Adipose tissue (tissue), 3 donors: ENCODE results near the gene CDC14A. TPM values are rescaled to one million over a fixed set of nuclear protein-coding genes. Genes with fewer than 3 reads are reported as not detected.
"Not testable (repeated sequence)": the region's sequence is repeated elsewhere in the genome, so short reads cannot be mapped to it uniquely, and the experiment has no call there.

Experiments
- H3K27ac ChIP-seq: one replicate; pipeline ENCODE4 v1.5.1; 2013; ENCODE audit warnings: low read depth, low read length
- WGBS, 3 donors: extraction: QIAGEN DNeasy Blood & Tissue Kit; methylation state at CpG; one replicate each; pipeline ENCODE4 v1.1.7; 2013; 5-methylcytosine and 5-hydroxymethylcytosine counted together
- polyA plus RNA-seq, 3 donors: library from polyadenylated mRNA; stranded (reverse); fragments of 200-250 nt; gene quantifications; one replicate each; pipeline ENCODE4 v1.2.3, GENCODE V29; 2013
- donor health status: healthy with polysubstance abuse.
- donor health status: Bipolar disorder and iron deficiency.
- donor health status: healthy.

CDC14A gene
- polyA plus RNA-seq, 3 donors: 1.4 to 3.0 (median 2.3) TPM

DNA sequence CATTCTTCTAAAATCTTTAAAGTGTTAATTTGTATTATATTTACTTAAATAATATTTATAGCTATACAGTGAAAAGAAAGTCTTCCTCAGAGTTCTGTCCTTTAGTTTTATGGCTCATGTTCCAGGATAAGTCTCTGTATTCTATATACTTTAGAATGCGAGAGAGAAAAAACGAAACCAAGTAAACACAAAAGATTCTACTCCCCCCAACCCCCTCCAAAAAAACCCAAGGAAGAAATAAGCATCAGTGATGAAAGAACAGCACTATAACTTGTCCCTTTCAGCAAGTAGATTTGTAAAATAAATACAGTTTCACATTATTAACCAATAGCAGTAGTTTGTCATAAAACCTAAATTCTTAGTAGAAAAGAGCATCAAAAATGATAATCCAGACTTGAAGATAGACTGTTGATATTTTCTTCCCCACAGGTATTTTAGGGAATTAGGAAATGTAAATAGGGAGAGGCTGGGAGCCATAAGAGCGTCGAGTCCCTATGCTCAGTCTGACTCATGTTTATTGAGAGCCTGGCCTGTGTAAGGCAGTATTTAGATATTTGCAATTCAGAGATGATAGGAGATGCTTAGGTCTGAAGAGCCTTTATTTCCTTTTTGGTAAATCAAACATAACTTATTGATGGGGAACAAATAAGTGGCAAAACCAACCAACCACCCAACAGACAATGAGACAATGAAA lies 35.5 kb downstream of the CDC14A start:
- 44 to 70% (median 45%) methylated on average over 4 of the region's 4 CpGs for WGBS, 3 donors
- no peak overlapping the region for H3K27ac ChIP-seq

DNA sequence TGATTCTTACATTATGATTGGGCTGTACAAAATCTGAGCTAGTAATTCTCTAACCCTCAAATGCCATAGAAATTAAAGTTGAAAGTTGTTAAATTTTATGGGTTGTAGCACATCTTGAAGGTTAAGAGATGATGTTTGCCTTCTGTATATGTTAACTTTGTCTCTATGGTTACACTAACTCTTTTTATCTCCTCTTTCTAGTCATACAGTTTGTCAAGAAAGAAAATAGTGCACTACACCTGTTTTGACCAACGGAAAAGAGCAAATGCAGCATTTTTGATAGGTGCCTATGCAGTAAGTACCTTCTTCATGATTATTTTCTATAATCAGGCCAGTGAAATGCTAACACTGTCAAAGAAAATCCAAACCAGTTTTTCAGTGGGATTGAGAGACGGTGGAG lies 38.2 kb downstream of the CDC14A start:
- WGBS, 3 donors: 70 to 83% (median 73%) methylated on average over 2 of the region's 2 CpGs
- H3K27ac ChIP-seq: no peak overlapping the region

DNA sequence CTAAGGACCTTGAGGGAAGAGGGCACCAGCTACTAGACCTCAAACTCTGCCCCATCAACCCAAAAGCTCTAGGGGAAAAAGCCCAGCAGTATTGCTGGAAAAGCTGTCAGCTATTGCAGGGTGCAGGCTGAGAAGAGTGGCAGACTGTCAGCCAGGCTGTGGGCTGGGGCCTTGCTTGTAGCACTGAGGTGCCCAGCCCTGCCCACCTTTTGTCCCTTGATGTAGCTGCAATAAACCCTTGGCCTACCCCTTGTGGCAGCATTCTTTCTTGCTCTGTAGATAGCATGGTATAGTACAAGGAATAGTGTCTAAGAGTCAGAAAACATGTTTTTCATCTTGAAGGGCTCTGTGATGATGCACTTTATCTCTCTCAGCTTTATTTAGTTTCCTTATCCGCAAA lies 39.4 kb downstream of the CDC14A start:
- WGBS, 3 donors: 76 to 89% (median 85%) methylated on average over 1 of the region's 1 CpG
- H3K27ac ChIP-seq: no peak overlapping the region

DNA sequence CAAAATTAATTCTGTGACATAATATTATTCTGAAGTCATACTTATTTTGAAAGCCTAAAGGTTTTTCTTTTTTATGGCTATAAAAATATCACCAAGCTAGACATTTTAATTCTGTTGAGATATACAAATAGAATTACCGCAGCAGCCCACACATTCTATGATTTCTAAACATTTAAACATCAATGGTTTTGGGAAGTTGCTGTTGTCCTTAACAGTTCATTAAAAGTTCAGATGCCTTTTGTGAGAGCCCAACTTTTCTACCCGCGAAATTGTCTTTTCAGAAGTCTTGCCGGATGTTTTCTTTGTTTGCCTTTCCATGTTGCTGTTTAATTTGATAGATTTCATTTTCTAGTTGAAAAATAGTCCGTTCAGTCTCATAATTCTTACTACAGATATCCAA lies 40.5 kb downstream of the CDC14A start:
- 79 to 87% (median 85%) methylated on average over 5 of the region's 5 CpGs for WGBS, 3 donors

DNA sequence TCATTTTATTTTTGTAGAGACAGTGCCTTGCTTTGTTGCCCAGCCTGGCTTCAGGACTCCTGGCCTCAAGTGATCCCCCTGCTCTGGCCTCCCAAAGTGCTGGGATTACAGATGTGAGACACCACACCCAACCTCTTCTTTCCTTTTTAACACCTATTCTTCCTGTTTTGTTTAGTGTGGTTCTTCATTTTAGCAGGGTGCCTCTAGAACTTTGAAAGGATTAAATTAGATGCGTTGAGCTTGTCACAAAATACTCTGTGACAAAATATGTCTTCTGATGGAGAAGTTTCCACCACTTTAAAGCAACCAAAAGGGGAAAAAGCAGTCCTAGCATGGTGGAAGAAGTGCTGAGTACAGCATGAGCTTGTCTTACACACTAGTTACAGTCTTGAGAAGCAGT lies 42.0 kb downstream of the CDC14A start:
- WGBS, 3 donors: 59 to 82% (median 73%) methylated on average over 1 of the region's 1 CpG

More for the DNA sequence above, 40.5 kb downstream of the CDC14A start:
- H3K27ac ChIP-seq: no peak overlapping the region

DNA sequence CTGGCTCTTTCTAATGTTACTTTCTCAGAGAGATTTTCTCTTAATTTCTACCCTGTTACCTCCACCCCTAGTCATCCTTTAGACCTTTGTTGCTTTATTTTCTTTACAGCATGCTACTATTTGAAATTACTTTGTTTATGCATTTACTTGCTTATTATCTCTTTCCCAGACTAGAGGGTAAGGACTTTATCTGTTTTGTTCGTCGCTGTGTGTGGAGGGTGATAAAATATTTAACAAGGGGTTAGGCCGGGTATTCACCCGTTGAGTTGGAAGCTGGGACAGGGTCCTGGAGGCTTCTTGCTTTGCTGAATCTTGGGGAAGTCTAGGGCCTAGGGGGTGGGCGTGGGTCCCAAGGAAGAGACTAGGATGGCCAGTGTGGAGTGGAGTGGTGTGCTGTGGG lies 43.6 kb downstream of the CDC14A start:
- 86 to 96% (median 94%) methylated on average over 5 of the region's 5 CpGs for WGBS, 3 donors
- H3K27ac ChIP-seq: no peak overlapping the region

More for the DNA sequence above, 42.0 kb downstream of the CDC14A start:
- H3K27ac ChIP-seq: no peak overlapping the region

DNA sequence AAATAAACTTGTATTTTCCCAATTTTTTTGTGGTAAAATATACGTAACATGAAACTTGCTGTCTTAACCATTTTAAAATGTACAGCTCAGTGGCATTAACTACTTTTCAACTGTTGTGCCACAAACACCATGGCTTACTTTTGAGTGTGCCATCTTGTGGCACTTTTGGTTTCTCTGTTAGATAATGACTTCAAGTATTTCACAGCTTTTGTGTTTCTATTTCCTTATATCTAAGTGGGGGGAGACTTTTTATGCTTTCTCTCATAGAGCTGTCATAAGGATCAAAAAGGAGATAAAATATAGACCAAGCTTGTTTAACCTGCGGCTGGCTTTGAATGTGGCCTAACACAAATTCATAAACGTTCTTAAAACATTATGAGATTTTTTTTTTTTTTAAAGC lies 44.3 kb downstream of the CDC14A start:
- 83 to 95% (median 88%) methylated on average over 3 of the region's 3 CpGs for WGBS, 3 donors
- no peak overlapping the region for H3K27ac ChIP-seq

DNA sequence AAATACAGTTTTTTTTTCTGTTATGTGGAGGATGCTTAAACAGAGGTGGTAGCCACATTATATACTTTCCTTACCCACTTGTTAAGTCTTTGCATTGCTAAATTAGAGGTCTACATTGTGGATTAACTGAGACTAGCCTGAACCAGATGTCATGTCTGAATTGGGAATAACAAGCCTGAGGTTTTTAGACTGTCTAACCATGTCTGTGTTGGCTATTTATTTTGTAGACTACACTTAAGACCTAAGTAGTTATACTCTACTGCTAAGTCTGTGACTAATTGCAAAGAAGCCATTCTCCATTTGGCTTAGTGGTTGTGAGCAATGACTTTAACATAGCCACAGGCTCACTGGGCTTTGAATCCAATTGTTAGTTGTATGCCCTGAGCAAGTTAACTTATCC lies 45.4 kb downstream of the CDC14A start:
- H3K27ac ChIP-seq: no peak overlapping the region

DNA sequence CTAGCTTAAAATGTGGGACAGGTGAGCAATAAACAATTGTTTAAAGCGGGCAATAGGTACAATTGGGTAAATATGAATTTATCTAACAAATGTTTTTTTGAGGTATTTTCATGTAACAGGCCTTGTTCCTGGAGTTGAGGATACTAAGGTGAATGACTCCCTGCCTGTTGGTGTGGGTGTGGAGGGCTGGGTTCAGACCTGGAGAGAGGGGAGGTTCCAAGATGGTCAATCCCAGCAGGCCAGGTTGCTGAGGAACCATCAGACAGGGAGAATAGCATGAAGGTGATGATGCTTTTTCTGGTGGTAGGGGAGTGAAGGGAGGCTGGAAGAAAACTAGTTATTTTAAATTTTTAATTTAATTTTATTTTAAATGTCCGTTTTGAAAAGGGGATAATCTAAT lies 46.3 kb downstream of the CDC14A start:
- WGBS, 3 donors: 81 to 93% (median 90%) methylated on average over 2 of the region's 2 CpGs
- no peak overlapping the region for H3K27ac ChIP-seq

DNA sequence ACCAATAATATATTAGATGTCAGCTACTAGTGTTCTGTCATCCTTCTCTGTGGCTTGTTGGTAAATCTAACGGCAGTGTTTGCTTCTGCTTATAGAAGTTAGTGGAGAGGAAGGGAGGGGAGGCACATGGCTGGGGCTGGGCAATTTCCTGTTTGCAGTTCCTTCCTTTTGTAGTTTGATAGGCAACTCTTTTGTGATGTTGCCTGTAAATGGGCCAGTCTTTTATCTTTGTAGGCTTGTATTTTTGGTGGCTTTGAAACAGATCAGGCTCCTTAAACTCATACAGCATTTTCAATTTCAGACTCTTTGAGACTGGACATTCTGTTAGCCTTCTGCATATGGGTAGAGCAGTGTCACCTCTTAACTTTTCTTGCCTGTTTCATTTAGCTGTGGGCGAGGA lies 48.1 kb downstream of the CDC14A start:
- WGBS, 3 donors: 34 to 51% (median 50%) methylated on average over 2 of the region's 2 CpGs
- no peak overlapping the region for H3K27ac ChIP-seq

DNA sequence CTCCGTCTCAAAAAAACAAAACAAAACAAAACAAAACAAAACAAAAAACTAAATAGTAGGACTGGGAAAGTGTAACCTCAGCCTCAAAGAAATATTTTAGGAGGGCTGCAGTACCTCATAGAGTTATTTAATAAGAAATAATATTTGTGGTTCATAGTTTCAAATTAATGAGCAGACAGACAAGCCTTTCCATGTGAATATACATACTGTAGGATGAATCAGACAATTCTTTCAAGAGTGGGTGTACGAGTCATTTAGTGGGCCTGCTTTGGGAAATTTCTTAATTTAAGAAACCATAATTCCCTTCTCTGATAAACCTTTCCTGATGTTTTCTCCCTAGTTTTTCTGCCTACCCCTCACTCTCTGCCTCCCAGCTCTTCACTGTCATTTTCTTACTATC lies 52.5 kb downstream of the CDC14A start:
- no peak overlapping the region for H3K27ac ChIP-seq
- 87 to 95% (median 92%) methylated on average over 2 of the region's 2 CpGs for whole genome bisulfite sequencing, 3 donors

DNA sequence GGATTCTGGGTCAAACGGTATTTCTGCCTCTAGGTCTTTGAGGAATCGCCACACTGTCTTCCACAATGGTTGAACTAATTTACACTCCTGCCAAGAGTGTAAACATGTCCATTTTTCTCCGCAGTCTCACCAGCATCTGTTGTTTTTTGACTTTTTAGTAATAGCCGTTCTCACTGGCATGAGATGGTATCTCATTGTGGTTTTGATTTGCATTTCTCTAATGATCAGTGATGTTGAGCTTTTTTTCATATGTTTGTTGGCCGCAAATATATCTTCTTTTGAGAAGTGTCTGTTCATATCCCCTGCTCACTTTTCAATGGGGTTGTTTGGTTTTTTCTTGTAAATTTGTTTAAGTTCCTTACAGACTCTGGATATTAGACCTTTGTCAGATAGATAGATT lies 53.6 kb downstream of the CDC14A start:
- 94 to 96% (median 95%) methylated on average over 5 of the region's 5 CpGs for WGBS, 3 donors
- H3K27ac ChIP-seq: not testable (repeated sequence)

DNA sequence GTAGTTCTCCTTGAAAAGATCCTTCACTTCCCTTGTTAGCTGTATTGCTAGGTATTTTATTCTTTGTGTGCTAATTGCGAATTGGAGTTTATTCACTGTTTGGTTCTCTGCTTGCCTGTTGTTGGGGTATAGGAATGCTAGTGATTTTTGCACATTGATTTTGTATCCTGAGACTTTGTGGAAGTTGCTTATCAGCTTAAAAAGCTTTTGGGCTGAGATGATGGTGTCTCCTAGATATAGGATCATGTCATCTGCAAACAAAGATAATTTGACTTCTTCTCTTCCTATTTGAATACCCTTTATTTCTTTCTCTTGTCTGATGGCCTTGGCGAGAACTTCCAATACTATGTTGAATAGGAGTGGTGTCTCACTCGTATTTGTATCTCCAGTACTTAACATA lies 55.1 kb downstream of the CDC14A start:
- H3K27ac ChIP-seq: not testable (repeated sequence)
- WGBS, 3 donors: 94 to 98% (median 96%) methylated on average over 3 of the region's 3 CpGs

DNA sequence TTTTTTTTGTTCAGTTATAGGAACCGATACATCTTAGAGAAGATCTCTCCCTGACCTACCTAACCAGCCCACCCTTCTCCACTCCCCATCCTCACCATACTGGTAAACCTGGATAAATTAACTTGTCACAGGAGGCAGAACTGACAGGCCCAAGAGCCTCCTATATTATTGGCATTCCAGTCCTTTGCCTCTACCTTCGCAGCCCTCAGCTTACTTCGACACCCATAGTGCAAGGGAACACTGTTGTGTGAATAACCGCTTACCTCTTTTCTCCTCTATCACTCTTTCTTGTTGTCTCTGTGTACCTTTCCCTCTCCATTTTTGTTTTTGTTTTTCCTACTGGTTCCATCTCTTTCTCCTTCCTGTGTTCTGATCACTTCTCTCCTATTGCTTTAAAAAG lies 58.7 kb downstream of the CDC14A start:
- 95 to 97% (median 96%) methylated on average over 4 of the region's 4 CpGs for WGBS, 3 donors

DNA sequence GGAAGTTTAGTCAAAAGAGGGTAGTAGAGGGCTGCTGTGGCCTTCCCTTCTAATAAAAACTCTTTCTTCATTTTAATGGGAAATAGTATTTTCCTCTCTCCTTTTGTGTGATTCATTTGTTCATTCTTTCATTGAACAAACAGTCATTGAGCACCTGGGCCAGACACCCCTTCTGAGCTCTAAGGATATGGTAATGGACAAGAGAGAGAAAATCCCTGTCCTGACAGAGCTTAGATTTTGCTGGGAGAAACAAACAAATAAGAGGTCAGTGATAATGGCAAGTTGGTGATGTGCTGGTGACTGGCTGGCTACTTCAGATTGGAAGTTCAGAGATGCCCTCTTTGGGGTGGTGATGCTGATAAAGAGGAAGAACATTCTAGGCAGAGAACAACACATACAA lies 59.3 kb downstream of the CDC14A start:
- no peak overlapping the region for H3K27ac ChIP-seq

More for the DNA sequence above, 58.7 kb downstream of the CDC14A start:
- no peak overlapping the region for H3K27ac ChIP-seq

DNA sequence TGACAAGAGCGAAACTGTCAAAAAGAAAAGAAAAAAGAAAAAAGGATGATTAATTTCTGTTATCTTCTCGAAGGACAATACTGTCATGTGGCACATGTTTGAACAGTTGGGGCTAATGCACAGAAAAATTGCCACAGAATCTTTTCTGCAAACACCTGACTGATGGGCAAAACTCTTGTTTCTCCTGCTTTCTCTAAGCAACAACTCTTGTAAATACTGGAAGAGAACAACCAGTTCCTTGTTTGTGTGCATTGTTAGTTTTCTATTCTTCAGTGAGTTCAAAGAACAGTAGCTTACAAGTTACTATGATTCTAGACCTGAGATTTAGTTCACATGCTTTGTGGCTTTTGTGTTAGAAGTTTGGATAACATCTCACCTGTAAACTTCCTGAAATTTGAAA lies 60.7 kb downstream of the CDC14A start:
- no peak overlapping the region for H3K27ac ChIP-seq
- WGBS, 3 donors: 62 to 84% (median 83%) methylated on average over 2 of the region's 2 CpGs

DNA sequence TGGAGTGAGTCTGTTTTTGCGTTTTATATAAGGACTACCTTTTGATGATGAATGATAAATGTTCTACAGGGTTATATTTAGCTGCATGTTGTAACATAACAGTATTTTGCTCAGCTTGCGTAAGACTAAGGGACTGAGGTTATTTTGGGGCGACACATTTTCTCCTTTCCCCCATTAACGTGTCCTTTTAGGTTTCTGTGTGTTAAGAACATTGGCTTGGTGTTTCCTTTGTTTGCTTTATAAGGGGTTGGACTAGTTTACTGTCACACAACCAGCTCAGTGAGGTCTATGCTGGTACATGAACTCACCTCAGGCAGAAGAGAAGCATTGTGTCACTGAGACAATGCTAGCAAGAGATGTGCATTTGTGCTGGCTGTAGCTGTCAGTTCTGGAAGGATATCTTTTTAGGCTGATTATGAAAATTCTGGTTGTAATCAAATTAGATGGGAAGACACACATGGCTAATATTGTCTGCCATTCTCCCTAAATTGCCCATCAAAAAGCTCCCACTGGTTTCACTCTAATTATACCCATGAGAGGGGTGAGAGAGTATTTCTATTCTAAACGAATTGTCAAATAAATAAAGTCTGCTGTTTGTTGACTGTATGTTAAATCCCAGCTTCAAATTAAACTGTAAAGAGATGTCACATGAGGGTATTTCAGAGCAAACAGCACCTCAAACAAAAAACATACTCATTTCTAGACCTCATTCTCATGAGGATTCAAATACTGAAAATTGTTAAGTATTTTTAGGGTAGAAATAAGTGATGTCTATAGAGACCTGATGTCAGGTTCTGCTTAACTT lies 62.6 kb downstream of the CDC14A start:
- 49 to 72% (median 60%) methylated on average over 5 of the region's 5 CpGs for WGBS, 3 donors
- no peak overlapping the region for H3K27ac ChIP-seq

DNA sequence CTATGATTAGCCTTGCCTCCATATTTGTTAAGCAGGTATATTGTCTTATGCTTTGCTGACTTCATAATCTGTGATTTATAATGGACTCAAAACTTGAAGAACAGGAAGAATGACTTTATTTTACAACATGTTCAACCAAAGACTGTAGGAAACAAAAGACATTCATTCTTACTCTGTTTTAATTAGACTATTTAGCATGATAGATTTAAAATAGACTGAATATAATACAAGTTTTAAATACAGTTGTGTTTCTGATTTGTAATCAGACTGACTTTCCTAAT lies 63.1 kb downstream of the CDC14A start:
- H3K27ac ChIP-seq: no peak overlapping the region

DNA sequence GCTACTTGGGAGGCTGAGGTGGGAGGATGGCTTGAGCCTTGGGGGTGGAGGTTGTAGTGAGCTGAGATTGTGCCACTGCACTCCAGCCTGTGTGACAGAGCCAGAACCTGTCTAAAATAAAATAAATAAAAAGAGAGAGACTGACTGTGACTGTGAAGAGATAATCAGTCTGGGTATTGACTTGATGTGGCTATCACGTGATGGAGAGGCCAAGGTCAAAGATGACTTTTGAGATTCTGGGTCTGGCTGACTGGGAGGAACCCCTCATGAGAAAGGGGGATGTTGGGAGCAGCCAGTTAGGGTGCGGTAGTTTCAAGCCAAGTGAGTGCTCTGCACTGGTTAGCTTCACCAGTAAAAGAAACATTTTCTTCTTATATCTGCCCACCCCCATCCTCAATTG lies 66.8 kb downstream of the CDC14A start:
- H3K27ac ChIP-seq: no peak overlapping the region
- whole genome bisulfite sequencing, 3 donors: 76 to 92% (median 82%) methylated on average over 2 of the region's 2 CpGs

DNA sequence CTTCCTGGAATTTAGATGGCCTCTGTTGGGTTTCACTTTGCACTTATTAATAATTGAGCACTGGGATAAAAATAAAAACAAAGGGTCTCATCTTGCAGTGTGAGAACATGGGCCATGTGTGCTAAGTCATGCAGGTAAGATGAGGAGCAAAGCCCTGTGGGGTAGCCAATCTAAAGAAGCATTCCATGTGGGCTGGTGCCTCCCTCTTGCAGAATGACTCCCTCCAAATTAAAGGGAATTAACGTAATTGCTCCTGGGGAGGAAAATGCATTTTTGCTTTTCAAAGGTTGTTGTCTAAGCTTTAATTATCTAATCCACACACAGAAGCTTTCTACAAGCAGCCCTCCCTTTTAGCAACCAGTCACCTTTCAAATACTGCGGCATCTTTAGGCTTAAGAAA lies 69.8 kb downstream of the CDC14A start:
- H3K27ac ChIP-seq: no peak overlapping the region
- 94 to 95% (median 94%) methylated on average over 2 of the region's 2 CpGs for WGBS, 3 donors
